ENCODE results near the gene CASKIN1. TPM values are rescaled to one million over a fixed set of nuclear protein-coding genes. Genes with fewer than 3 reads are reported as not detected.

CASKIN1 gene
- total and polyA plus RNA-seq, 10 of the 15 experiments (the other 5 are each of a cell fraction or from before 2014, with no cell fraction given) = 0.03 to 0.33 (median 0.11) TPM; not detected in 5

- peaks cover 4 to 42% of the 10 kb centered on the region in 2 experiments; a peak in 3 of 4 replicates for H3K36me3 ChIP-seq (ENCODE audit: control insufficient read depth in 2 of 2, insufficient read depth in 2 of 2, low read length in 1 of 2)
- POLR2A ChIA-PET = interaction anchor here (1.0 kb wide), 1 partner anchor 9 kb away, joined by 5 read pairs; no protein-coding TSS in a partner anchor
Measured at GRCh38 chr16:2229632-2230250, 33.3 kb upstream of the CASKIN1 start.

GRCh38 chr16:2229091-2229490 is 32.7 kb upstream of the CASKIN1 start:
- ChIA-PET POLR2A (interaction anchor here (1.0 kb wide), 1 partner anchor 9 kb away, joined by 5 read pairs; no protein-coding TSS in a partner anchor), RAD21 (ENCODE audit: unreplicated experiment) (no interaction called here), CTCF (no interaction called here), SMC1A (ENCODE audit: uncharacterized antibody, unreplicated experiment) (no interaction called here)
- peaks cover 21% of the 10 kb centered on the region for H3K79me2 ChIP-seq (ENCODE audit: control insufficient read depth, insufficient read depth, low read length)
- H3K27ac ChIP-seq (ENCODE audit: control insufficient read depth, insufficient read depth) = no peak overlapping the region
- FAIRE-seq (no peak), ATAC-seq (no peak), DNase-seq (ENCODE audit: low read depth, low spot score) (no peak)
- BruUV-seq (replicated peaks) = no TSS peak
- H3K9me3 ChIP-seq (replicated peaks; ENCODE audit: control insufficient read depth, insufficient read depth, low read length) = no peaks in the 10 kb centered on the region
- peaks cover 4 to 37% of the 10 kb centered on the region in 2 experiments; a peak in 3 of 4 replicates for H3K36me3 ChIP-seq (ENCODE audit: control insufficient read depth in 2 of 2, insufficient read depth in 2 of 2, low read length in 1 of 2)
- WGBS (ENCODE audit: insufficient coverage, insufficient replicate concordance, low lambda C conversion rate, missing lambda C conversion rate) = 99% methylated on average over 11 of the region's 12 CpGs
- H4K20me1 ChIP-seq (ENCODE audit: control insufficient read depth, insufficient read depth) = no peaks in the 10 kb centered on the region
- H3K9ac ChIP-seq (ENCODE audit: control insufficient read depth, insufficient read depth, low read length) = no peak overlapping the region
- no peak overlapping the region for H2AFZ ChIP-seq (ENCODE audit: control insufficient read depth, low read depth, low read length)
- peaks cover 5% of the 10 kb centered on the region; the same call in 1 of the 2 replicates for H3K4me1 ChIP-seq (ENCODE audit: control insufficient read depth, insufficient read depth, low read length)
- H3K4me3 ChIP-seq = no peak overlapping the region
- in situ Hi-C loops (cut with MboI) (no loop called here), intact Hi-C loops (cut with micrococcal nuclease; ENCODE audit: unreplicated experiment) (no loop called here)
- no peak overlapping the region for H3K4me2 ChIP-seq (ENCODE audit: control insufficient read depth, insufficient read depth)
- no peaks in the 10 kb centered on the region for H3K27me3 ChIP-seq (replicated peaks in 1 of 2; ENCODE audit: control insufficient read depth in 2 of 2, insufficient read depth in 2 of 2, low read length in 1 of 2)
- TF ChIP-seq EP300 (IDR thresholded peaks at IDR 0.05; ENCODE audit: borderline replicate concordance in 1 of 2, control insufficient read depth in 1 of 2, low read depth in 2 of 2, low read length in 2 of 2) (no peak), SREBF1 (IDR thresholded peaks at IDR 0.05; ENCODE audit: low read length) (no peak), TCF12 (IDR thresholded peaks at IDR 0.05; ENCODE audit: low read depth, low read length) (no peak), HCFC1 (IDR thresholded peaks at IDR 0.05; ENCODE audit: low read length) (no peak), ZNF207 (IDR thresholded peaks at IDR 0.05; ENCODE audit: borderline replicate concordance) (no peak), SP1 (IDR thresholded peaks at IDR 0.05; ENCODE audit: low read depth, low read length) (no peak), NFYA (IDR thresholded peaks at IDR 0.05; ENCODE audit: borderline replicate concordance, low read depth, low read length) (no peak)
- TF ChIP-seq, protein P1, sequence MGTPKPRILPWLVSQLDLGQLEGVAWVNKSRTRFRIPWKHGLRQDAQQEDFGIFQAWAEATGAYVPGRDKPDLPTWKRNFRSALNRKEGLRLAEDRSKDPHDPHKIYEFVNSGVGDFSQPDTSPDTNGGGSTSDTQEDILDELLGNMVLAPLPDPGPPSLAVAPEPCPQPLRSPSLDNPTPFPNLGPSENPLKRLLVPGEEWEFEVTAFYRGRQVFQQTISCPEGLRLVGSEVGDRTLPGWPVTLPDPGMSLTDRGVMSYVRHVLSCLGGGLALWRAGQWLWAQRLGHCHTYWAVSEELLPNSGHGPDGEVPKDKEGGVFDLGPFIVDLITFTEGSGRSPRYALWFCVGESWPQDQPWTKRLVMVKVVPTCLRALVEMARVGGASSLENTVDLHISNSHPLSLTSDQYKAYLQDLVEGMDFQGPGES (IDR thresholded peaks at IDR 0.05) = no peak
- TF ChIP-seq, protein P2, sequence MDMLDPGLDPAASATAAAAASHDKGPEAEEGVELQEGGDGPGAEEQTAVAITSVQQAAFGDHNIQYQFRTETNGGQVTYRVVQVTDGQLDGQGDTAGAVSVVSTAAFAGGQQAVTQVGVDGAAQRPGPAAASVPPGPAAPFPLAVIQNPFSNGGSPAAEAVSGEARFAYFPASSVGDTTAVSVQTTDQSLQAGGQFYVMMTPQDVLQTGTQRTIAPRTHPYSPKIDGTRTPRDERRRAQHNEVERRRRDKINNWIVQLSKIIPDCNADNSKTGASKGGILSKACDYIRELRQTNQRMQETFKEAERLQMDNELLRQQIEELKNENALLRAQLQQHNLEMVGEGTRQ (IDR thresholded peaks at IDR 0.05; ENCODE audit: borderline replicate concordance, low read depth, low read length) = no peak
- TF ChIP-seq, protein P3, sequence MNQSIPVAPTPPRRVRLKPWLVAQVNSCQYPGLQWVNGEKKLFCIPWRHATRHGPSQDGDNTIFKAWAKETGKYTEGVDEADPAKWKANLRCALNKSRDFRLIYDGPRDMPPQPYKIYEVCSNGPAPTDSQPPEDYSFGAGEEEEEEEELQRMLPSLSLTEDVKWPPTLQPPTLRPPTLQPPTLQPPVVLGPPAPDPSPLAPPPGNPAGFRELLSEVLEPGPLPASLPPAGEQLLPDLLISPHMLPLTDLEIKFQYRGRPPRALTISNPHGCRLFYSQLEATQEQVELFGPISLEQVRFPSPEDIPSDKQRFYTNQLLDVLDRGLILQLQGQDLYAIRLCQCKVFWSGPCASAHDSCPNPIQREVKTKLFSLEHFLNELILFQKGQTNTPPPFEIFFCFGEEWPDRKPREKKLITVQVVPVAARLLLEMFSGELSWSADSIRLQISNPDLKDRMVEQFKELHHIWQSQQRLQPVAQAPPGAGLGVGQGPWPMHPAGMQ (IDR thresholded peaks at IDR 0.05; ENCODE audit: borderline replicate concordance) = no peak

More at GRCh38 chr16:2229632-2230250, 33.3 kb upstream of the CASKIN1 start:
- DNase-seq (ENCODE audit: low read depth, low spot score) (no peak), ATAC-seq (no peak), FAIRE-seq (no peak)
- H3K9ac ChIP-seq (ENCODE audit: control insufficient read depth, insufficient read depth, low read length) = no peak overlapping the region
- no peaks in the 10 kb centered on the region for H3K9me3 ChIP-seq (replicated peaks; ENCODE audit: control insufficient read depth, insufficient read depth, low read length)
- no peak overlapping the region for H3K4me2 ChIP-seq (ENCODE audit: control insufficient read depth, insufficient read depth)
- H3K4me3 ChIP-seq = no peak overlapping the region
- peaks cover 15% of the 10 kb centered on the region for H3K79me2 ChIP-seq (ENCODE audit: control insufficient read depth, insufficient read depth, low read length)
- ChIA-PET SMC1A (ENCODE audit: uncharacterized antibody, unreplicated experiment) (no interaction called here), CTCF (no interaction called here), RAD21 (ENCODE audit: unreplicated experiment) (no interaction called here)
- BruUV-seq (replicated peaks) = no TSS peak
- H3K27me3 ChIP-seq (replicated peaks in 1 of 2; ENCODE audit: control insufficient read depth in 2 of 2, insufficient read depth in 2 of 2, low read length in 1 of 2) = no peaks in the 10 kb centered on the region
- no peak overlapping the region for H3K27ac ChIP-seq (ENCODE audit: control insufficient read depth, insufficient read depth)
- intact Hi-C loops (cut with micrococcal nuclease; ENCODE audit: unreplicated experiment) (no loop called here), in situ Hi-C loops (cut with MboI) (no loop called here)
- WGBS (ENCODE audit: insufficient coverage, insufficient replicate concordance, low lambda C conversion rate, missing lambda C conversion rate) = 94% methylated on average over 23 of the region's 23 CpGs
- TF ChIP-seq CBX5 (IDR thresholded peaks at IDR 0.05; ENCODE audit: low read depth) (no peak), SIN3A (IDR thresholded peaks at IDR 0.05; ENCODE audit: low read depth, low read length) (no peak), CBX3 (IDR thresholded peaks at IDR 0.05; ENCODE audit: borderline replicate concordance, low read depth) (no peak), NRF1 (conservative IDR thresholded peaks at IDR 0.05; ENCODE audit: low read depth, low read length) (no peak), JUND (IDR thresholded peaks at IDR 0.05; ENCODE audit: low read depth, low read length) (no peak), LARP7 (IDR thresholded peaks at IDR 0.05) (no peak), CHD4 (IDR thresholded peaks at IDR 0.05) (no peak), IRF4 (IDR thresholded peaks at IDR 0.05; ENCODE audit: low read depth, low read length) (no peak), PML (IDR thresholded peaks at IDR 0.05; ENCODE audit: low read length) (no peak), CREB1 (IDR thresholded peaks at IDR 0.05; ENCODE audit: low read depth) (no peak), BHLHE40 (IDR thresholded peaks at IDR 0.05; ENCODE audit: borderline replicate concordance in 1 of 2, low read depth in 2 of 2, low read length in 1 of 2) (no peak), NFYB (IDR thresholded peaks at IDR 0.05; ENCODE audit: insufficient read depth, low read depth, low read length) (no peak)
- H4K20me1 ChIP-seq (ENCODE audit: control insufficient read depth, insufficient read depth) = no peaks in the 10 kb centered on the region
- H3K4me1 ChIP-seq (ENCODE audit: control insufficient read depth, insufficient read depth, low read length) = peaks cover 3% of the 10 kb centered on the region; the same call in 1 of the 2 replicates
- no peak overlapping the region for H2AFZ ChIP-seq (ENCODE audit: control insufficient read depth, low read depth, low read length)
